GF-D8 (cell line): ENCODE results near the gene CPLX3.

Source experiments
- DNase-seq: peaks from one replicate; lab custom pipeline; 2025; lab: John Stamatoyannopoulos, UW

Gene CPLX3

GRCh38 chr15:74829486-74829885 lies 3.1 kb downstream of the CPLX3 start:
- DNase-seq: no peak

GRCh38 chr15:74829991-74830390 lies 3.6 kb downstream of the CPLX3 start:
- no peak for DNase-seq

DNA sequence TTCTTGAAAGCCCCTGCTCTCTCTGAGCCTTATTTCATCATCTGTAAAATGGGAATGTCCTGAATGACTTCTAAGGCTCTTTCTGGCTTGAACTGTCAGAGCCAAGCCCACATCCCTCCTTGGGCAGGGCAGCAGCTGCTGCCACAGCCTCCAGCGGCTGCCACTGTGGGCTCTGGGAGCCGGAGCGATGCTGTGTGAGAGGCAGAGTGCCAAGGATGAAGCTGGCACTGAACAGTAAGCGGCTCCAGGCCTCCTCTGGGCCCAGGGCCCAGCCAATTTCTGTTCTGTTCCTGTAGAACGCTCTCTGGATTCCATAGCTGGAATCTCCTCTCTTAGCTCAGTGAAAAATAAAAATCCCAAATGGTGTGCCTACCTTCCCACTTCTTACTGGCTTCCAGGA lies 4.4 kb downstream of the CPLX3 start:
- no peak for DNase-seq

DNA sequence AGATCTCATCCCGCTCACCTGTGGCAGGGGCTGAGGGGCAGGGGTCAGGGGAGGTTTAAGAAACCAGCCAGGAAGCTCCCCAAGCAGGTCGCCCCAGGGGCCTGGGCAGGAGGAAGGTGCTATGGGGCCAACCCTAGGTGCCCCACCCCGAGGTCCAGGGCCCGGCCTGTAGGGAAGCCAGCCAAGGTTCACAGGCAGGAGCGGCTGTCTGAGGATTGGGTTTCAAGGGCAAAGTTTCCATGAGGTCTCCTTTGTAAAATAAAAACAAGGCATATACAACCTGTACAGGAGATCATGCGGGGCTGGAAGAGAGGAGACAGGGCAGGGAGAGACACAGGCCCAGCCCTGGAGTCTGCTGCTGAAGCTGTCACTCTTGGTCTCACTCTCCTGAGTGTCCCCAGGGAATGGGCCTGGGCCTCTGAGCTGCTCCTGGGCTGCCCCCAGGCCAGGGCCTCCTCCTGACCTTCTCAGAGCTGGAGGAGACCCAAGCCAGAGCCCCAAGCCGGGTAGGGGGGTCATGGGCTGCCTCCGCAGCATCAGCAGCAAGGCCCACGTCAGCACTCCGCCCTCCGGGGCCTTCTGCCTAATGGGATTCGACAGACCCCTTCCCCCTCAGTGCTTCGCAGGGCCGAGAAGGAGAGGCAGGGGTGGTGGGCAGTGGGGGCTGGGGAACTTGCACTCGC lies 5.5 kb downstream of the CPLX3 start:
- no peak for DNase-seq

DNA sequence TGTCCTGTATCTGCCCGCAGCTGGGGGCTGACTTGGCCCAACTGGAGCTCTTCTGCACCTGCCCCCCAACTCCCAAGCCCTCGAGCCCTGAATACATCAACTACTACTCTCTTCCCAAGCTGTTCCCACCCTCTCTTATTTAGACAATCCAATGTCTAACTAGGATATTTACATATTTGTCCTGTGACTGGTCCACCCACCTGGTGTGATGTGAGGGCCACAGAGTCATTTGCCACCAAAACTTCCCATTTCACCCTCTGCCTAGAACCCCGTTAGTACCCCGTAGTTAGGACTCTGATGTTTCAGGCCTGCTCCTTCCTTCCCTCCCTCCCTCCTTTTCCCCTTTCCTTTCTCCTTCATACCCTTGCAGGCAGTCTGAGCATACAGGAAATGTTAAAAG lies 6.4 kb downstream of the CPLX3 start:
- no peak for DNase-seq

GRCh38 chr15:74833376-74834107 lies 7.1 kb downstream of the CPLX3 start:
- DNase-seq: peak; percentile 18

DNA sequence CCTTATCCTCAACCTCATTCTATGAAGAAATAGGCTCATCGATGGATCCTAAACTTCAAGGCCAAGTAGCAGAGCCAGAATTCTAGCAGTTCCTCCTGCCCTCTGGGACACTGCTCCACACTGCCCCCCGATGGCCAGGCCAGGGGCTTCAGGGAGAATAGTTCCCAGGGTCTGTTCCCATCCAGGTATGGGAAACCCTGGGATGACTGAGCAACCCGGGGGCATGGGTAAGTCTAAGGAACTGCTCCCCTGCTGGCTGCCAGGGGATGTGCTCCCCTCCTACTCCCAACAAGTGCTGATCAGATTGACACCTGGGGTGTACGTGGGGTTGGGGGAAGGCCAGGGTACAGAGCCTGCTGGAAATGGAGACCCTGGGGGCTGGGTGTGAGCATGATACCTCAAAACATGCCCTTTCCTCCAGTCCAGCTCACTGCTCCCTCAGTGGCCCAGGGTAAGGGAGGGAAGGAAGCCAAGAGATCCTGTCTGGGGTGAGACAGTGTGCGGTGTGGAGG lies 8.9 kb downstream of the CPLX3 start:
- no peak for DNase-seq

- DNase-seq: no peak
Measured at GRCh38 chr15:74836846-74837245, 10.4 kb downstream of the CPLX3 start.

DNA sequence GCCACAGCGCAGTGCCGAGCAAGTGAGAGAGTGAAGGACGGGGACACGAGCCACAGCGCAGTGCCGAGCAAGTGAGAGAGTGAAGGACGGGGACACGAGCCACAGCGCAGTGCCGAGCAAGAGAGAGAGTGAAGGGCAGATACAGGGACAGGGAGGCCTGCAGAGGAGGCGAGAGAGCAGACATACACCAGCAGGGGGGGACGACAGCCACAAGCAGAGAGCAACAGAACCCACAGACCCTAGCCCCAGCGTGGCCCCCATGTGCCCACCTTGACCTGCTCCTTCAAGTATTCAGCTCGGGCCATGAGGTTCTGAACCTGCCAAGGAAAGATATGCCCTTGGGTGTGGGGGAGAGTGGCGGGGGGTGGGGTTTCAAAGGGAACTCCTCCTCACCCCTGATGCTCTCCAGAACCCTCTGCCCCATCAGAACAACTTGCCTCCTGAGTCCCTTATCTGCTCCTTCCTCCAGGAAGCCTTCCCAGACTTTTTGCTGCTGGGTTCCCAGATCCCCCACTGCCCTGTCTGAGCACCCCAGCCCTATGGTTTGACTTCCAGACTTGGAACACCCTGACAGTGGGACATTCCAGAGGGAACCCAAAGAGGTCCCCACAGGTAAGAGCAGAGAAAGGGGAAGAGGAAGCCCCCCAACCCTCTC lies 11.2 kb downstream of the CPLX3 start:
- no peak for DNase-seq

DNA sequence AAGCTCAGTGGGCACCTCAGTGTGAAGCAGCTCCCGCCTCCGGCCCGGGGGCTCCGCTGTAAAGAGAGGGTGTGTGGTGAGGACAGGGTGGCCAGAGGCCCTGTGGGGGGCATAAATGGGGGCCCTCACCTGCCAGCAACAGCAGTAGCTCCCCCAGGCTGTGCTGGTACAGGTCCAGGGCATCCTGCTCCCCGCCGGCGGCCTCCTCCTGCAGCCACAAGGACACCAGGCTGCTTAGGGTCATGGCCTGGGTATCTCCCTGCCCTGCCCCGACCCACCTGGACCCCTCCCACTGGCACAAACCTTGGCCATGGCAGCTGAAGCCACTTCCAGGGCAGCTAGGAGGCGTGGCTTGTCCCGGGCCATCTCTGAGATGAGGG lies 11.7 kb downstream of the CPLX3 start:
- DNase-seq: no peak

DNA sequence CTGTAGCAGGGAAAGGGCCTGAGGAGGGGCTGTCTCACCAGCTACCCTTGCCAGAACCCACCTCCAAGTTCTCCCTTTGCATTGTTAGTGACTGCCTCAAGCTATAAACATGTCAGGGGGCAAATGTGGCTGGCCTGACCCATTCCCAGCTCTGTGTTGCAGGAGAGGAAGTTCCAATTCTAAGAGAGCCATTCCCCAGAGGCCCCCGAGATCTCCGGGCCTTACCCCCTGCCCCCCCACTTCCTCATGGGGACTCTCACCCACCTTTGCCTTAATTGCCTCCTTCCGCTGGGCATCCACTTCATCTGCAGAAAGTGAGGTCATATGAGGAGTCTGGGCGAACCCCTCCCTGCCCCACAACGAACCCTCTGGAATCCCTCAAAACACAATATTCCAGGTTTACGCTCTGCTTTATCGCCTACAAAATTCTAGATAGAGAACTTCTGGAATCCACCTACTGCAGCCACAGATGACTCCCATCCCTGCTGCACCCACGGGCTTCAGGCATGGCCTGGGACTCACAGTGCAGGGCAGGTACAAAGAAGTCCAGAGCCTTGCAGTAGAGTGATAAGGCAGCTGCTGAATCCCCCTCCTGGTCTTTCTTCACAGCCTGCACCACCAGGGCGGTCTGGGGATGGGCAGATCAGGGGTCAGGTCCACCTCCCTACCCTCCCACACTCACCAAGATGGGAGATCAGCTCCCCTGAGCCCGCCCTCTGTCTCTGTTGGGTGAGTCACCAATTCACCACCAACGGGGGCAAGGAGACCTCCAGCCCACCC lies 12.5 kb downstream of the CPLX3 start:
- DNase-seq: no peak

GRCh38 chr15:74839526-74840395 lies 13.3 kb downstream of the CPLX3 start:
- no peak for DNase-seq

DNA sequence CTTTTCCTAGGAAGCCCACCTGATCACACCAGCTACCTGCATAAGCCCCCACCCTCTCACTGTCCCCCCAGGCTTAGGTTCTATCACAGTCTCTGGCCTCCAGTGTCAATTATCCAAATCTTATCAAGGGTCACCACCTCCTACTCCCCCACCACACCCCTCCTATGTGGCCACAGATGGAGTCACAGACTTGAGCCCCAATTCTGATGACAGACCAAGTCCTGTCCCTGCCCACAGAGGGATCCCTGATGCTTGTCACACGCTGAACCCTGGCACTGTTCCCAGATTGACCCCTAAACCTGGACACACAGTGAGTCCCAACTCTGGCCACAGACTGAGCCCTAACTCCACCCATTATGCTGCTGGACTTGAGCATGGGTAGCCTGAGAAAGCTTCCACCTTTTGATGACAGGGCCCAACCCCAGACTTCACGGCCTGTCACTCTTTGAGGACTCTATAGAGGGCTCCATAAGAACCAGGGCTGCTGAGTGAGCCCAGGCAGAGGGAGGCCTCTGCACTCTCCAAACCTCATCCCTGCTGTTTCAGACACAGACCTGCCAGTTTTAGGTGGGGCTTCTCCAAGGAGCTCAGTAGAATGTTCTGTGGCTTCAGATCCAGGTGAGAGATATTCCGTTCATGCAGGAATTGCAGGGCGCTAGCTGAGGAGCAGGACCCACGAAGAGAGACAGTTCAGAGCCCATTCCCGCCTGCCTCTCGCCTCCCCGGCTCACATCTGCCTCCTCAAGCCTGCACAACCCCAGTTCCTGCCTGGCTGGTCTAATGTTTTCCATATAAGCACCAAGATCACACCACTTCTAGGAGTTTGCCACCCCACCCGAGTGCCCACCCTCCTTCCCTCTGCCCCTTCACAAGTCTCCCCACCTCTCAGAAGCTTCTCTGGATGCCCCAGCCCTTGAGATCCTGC lies 14.7 kb downstream of the CPLX3 start:
- no peak for DNase-seq

GRCh38 chr15:74841891-74842373 lies 15.5 kb downstream of the CPLX3 start:
- no peak for DNase-seq

DNA sequence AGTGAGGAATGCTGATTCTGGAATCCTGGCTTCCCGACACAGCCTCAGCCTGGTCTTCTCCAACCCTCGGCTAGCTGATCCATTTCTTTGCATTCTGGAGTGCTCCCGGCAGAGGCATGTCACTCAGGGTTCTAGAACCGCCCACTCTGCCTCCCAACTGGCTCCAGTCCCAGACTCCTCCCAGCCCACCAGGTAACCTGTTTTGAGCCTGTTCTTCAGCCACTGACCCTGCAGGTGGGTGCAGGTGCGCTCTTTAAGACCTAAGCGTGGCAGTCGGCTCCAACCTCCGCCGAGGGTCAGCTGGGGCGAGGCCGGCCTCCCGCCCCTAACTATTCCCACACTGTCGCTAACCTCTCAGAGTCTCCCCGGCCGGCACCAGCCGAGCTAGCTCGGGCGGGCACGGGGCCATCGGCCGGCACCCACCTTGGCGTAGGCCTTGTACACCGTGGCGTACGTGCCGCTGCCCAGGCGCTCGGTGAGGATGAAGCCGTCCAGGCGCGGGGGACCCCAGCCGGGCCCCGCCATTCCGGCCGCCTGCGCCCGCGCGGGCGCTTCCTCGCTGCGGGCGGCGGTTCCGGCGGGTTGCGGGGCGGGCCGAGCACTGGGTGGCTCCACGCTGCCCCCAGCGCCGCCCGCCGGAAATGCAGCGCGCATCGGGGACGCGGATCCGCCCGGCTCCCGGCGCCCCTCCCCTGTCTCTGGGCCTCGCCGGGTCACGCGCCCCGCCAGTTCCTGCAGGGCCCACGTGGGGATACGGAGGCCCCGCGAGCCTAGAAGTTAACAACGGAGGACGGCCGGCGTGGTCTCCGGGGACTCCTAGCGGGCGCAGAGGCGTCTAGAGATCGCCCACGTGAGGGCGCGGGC lies 16.4 kb downstream of the CPLX3 start, which contains the start of gene ULK3:
Gene ULK3 (minus strand): TSS at position 576 of the 864 bp plus-strand sequence. CDS start 51 bp downstream, at position 525.
- DNase-seq: peak; percentile 73

GRCh38 chr15:74843445-74843828 lies 17.0 kb downstream of the CPLX3 start:
- no peak for DNase-seq

DNA sequence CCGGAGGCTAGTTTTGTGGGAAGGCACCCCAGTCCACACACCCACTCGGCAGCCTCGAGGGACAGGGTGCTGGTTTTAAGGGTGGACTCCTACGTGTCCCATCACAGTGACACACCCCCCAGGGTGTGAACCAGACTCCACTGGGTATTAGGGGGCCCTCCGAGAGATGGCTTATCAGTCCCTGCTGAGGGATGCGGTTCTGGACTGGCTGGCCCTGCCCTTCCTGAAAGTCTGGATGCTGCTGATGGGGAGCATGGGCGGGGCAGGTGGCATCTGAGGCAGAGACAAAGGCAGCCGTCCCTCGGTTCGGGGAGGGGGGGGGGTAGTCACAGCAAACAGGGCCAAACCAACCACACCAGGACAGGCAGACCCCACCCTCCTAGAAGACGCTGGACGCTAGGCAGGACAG lies 17.5 kb downstream of the CPLX3 start:
- DNase-seq: no peak

DNA sequence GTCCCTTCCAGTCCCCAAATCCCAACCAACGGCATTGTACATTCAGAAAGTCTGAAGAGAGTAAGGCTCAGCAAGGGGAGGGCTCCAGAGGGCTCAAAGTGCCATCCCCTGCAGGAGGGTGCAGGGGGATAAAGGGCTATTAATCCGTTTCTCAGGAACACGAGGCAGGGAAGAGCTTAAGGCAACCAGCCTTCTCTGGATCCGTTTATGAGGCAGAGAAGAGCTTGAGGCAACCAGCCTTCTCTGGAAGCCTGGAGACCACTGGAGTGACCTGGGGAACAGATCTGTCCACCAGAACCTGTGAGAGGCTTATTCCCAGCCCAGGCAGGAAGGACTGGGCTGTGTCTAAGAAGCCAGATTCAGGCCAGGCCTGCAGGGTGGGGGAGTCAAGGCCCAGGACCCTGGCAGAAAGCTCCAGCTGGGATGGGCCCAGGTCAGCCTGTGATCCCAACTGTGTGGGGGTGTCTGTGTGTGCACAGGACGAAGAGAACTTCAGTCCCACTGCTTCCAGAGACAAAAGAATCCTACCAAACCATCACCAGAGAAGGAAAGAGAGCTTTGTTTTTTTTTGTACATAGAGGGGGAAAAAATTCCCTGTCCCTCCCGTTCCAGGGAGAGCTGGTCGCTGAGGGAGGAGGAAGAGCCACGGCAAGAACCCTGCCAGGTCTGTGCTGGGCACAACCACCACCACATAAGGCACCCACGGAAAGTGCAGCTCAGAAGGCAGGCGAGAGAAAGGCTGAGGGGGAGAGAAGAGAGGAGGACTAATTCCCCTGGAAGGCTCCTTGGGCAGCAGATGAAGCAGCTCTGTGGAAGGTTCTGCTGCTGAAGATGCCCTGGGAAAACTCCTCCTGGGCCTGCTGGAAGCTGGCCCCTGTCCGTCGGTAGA lies 18.1 kb downstream of the CPLX3 start:
- no peak for DNase-seq
